RPMI8226 (cell line): Measurements from ENCODE around the gene RPS25.
"Not testable (repeated sequence)": the region's sequence is repeated elsewhere in the genome, so short reads cannot be mapped to it uniquely, and the experiment has no call there.

Source experiments
- DNase-seq: peaks from one replicate; pipeline ENCODE4 v3.0.0-alpha.2; 2015

RPS25 gene

GRCh38 chr11:119014209-119014924 lies 3.8 kb downstream of the RPS25 start:
- DNase-seq = no peak

GRCh38 chr11:119012629-119013170 lies 5.4 kb downstream of the RPS25 start:
- DNase-seq = no peak

- DNase-seq = no peak
Observed at GRCh38 chr11:119011476-119012053, 6.6 kb downstream of the RPS25 start.

- no peak for DNase-seq
Observed at GRCh38 chr11:119006656-119007055, 11.5 kb downstream of the RPS25 start.

GRCh38 chr11:119000906-119001305 lies 17.2 kb downstream of the RPS25 start:
- no peak for DNase-seq

- DNase-seq = no peak
Observed at GRCh38 chr11:118998822-118999221, 19.3 kb downstream of the RPS25 start.

GRCh38 chr11:118998388-118998717 lies 19.8 kb downstream of the RPS25 start:
- no peak for DNase-seq

- peak; percentile 98 for DNase-seq
Observed at GRCh38 chr11:118997627-118998387, 20.3 kb downstream of the RPS25 start, which contains the start of gene CENATAC. CENATAC (plus strand) TSS chr11:118998138; CDS start chr11:118998198, 60 bp downstream.

GRCh38 chr11:118996926-118997626 lies 21.1 kb downstream of the RPS25 start:
- DNase-seq = peak; percentile 30

GRCh38 chr11:118991486-118992038 lies 26.6 kb downstream of the RPS25 start:
- not testable (repeated sequence) for DNase-seq

GRCh38 chr11:118988280-118988679 lies 29.9 kb downstream of the RPS25 start:
- DNase-seq = no peak

GRCh38 chr11:118984825-118985224 lies 33.3 kb downstream of the RPS25 start:
- DNase-seq = no peak

- DNase-seq = not testable (repeated sequence)
Observed at GRCh38 chr11:118984337-118984736, 33.8 kb downstream of the RPS25 start.

- peak; percentile 85 for DNase-seq
Observed at GRCh38 chr11:118980191-118980881, 37.8 kb downstream of the RPS25 start.

GRCh38 chr11:118979434-118979833 lies 38.7 kb downstream of the RPS25 start:
- peak; percentile 64 for DNase-seq

- no peak for DNase-seq
Observed at GRCh38 chr11:118975771-118976709, 42.1 kb downstream of the RPS25 start.

- DNase-seq = no peak
Observed at GRCh38 chr11:118973985-118974384, 44.2 kb downstream of the RPS25 start.

GRCh38 chr11:118971646-118972045 lies 46.5 kb downstream of the RPS25 start, which contains the start of gene FOXR1:
FOXR1 (plus strand) TSS chr11:118971761; CDS start chr11:118971932, 171 bp downstream.
- no peak for DNase-seq

- not testable (repeated sequence) for DNase-seq
Observed at GRCh38 chr11:118969508-118969907, 48.6 kb downstream of the RPS25 start.
